Tibial nerve (tissue), 4 donors: Measurements from ENCODE around the gene FGF5. TPM values are rescaled to one million over a fixed set of nuclear protein-coding genes. Genes with fewer than 3 reads are reported as not detected.

Experiments
- DNase-seq, 2 donors: peaks; one replicate each; pipeline ENCODE4 v3.0.0-alpha.2; 2019; ENCODE audit warnings: low spot score in 2 of 2
- H3K27ac ChIP-seq, 4 donors: fragments of 200-600 bp; sonication (generic) in 3 of 4; one replicate each; pipeline ENCODE4 v1.5.1; 2017 to 2019; ENCODE audit warnings: mild to moderate bottlenecking in 1 of 4
- H3K27me3 ChIP-seq, 2 donors: fragments of 200-600 bp; sonication (generic) in 1 of 2; one replicate each; pipeline versions ENCODE4 v1.5.1 to v1.6.0; 2017 to 2019
- H3K36me3 ChIP-seq, 3 donors: fragments of 200-600 bp; sonication (generic); one replicate each; pipeline ENCODE4 v1.5.1; 2018 to 2019
- H3K4me1 ChIP-seq, 4 donors: fragments of 200-600 bp; sonication (generic) in 3 of 4; one replicate each; pipeline ENCODE4 v1.5.1; 2017 to 2019
- H3K4me3 ChIP-seq, 4 donors: fragments of 200-600 bp; sonication (generic) in 3 of 4; one replicate each; pipeline ENCODE4 v1.5.1; 2017 to 2019; ENCODE audit warnings: mild to moderate bottlenecking in 1 of 4, moderate library complexity in 1 of 4
- H3K9me3 ChIP-seq, 4 donors: fragments of 200-600 bp; sonication (generic) in 3 of 4; one replicate each; pipeline ENCODE4 v1.5.1; 2017 to 2019
- EP300 ChIP-seq, 2 donors: sonication (generic); formaldehyde crosslinking; IDR thresholded peaks; one replicate each; pipeline ENCODE4 v1.6.1; 2017; ENCODE audit warnings: antibody characterized with exemption in 2 of 2, mild to moderate bottlenecking in 1 of 2
- POLR2A ChIP-seq, 2 donors: fragments of 450-650 bp; IDR thresholded peaks; one replicate each; pipeline ENCODE4 v1.6.1; 2017; ENCODE audit warnings: antibody characterized with exemption in 2 of 2, mild to moderate bottlenecking in 2 of 2, moderate library complexity in 2 of 2
- WGBS, 2 donors: methylation state at CpG; one replicate each; pipeline ENCODE4 v1.1.5; 2018; 5-methylcytosine and 5-hydroxymethylcytosine counted together
- total RNA-seq, 4 donors: library from RNA; depleted of rRNA; stranded (reverse); fragments of >200 nt; gene quantifications; one replicate each; pipeline ENCODE4 v1.1.0, GENCODE V29; 2016
- TF ChIP-seq, protein P1 (sequence below), 5 experiments: fragments of 200-600 bp in 3 of 5; fragments of 450-650 bp in 2 of 5; sonication (generic) in 3 of 5; IDR thresholded peaks; one replicate each; pipeline ENCODE4 v1.5.1; 2016 to 2019; ENCODE audit warnings: antibody characterized with exemption in 5 of 5, mild to moderate bottlenecking in 3 of 5, moderate library complexity in 2 of 5

Gene FGF5
- total RNA-seq, 4 donors from 2014 or later = 0.60 TPM; not detected in 3

DNA sequence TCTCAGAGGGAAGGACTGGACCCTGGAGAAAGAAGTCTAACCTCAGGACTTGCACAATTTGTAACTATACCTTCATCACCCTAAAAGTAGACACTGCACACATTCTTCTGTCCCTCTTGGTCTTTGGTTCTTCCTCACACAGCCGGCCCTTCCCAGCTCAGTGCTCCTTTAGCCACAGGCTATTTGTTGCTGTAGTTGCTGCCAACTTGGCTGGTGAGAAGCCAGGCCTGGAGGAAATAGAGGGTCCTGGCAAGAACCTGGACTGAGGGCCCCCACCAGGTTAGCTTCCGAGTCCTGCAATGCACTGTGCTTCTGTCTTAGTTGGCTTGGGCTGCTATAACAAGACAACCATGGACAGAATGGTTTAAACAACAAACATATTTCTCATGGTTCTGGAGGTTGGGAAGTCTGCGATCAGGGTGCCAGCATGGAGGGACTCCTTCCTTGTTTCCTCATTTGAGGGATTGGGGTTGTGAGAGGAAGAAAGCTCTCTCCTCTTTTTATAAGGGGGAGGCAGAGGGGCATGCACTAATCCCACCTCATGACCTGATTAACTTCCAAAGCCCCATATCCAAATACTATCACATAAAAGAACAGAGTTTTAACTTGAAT is 4.4 kb upstream of the FGF5 start:
- TF ChIP-seq POLR2A (IDR thresholded peaks at IDR 0.05) (no peak), EP300 (IDR thresholded peaks at IDR 0.05) (no peak)
- TF ChIP-seq, protein P1, sequence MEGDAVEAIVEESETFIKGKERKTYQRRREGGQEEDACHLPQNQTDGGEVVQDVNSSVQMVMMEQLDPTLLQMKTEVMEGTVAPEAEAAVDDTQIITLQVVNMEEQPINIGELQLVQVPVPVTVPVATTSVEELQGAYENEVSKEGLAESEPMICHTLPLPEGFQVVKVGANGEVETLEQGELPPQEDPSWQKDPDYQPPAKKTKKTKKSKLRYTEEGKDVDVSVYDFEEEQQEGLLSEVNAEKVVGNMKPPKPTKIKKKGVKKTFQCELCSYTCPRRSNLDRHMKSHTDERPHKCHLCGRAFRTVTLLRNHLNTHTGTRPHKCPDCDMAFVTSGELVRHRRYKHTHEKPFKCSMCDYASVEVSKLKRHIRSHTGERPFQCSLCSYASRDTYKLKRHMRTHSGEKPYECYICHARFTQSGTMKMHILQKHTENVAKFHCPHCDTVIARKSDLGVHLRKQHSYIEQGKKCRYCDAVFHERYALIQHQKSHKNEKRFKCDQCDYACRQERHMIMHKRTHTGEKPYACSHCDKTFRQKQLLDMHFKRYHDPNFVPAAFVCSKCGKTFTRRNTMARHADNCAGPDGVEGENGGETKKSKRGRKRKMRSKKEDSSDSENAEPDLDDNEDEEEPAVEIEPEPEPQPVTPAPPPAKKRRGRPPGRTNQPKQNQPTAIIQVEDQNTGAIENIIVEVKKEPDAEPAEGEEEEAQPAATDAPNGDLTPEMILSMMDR (IDR thresholded peaks at IDR 0.05) = no peak
- Histone ChIP-seq H3K9me3 (no peaks in the 10 kb centered on the region), H3K36me3 (no peaks in the 10 kb centered on the region), H3K27ac (no peak overlapping the region), H3K4me1 (peaks cover 0 to 33% (median 9%) of the 10 kb centered on the region in 4 donors), H3K27me3 (peaks cover 0 to 53% of the 10 kb centered on the region in 2 donors), H3K4me3 (no peak overlapping the region)
- WGBS, 2 donors = 96 to 100% methylated on average over 3 of the region's 3 CpGs
- no peak for DNase-seq

GRCh38 chr4:80263541-80264351 is 2.7 kb upstream of the FGF5 start:
- Histone ChIP-seq H3K27ac (no peak overlapping the region), H3K4me1 (peaks cover 0 to 41% (median 10%) of the 10 kb centered on the region in 4 donors), H3K4me3 (no peak overlapping the region), H3K36me3 (no peaks in the 10 kb centered on the region), H3K9me3 (no peaks in the 10 kb centered on the region), H3K27me3 (peaks cover 0 to 58% of the 10 kb centered on the region in 2 donors)
- WGBS, 2 donors = 27 to 28% methylated on average over 35 to 36 of the region's 36 CpGs
- no peak for DNase-seq
- TF ChIP-seq, protein P1 (IDR thresholded peaks at IDR 0.05) = no peak
- TF ChIP-seq EP300 (IDR thresholded peaks at IDR 0.05) = no peak
- TF ChIP-seq POLR2A (IDR thresholded peaks at IDR 0.05) = no peak

DNA sequence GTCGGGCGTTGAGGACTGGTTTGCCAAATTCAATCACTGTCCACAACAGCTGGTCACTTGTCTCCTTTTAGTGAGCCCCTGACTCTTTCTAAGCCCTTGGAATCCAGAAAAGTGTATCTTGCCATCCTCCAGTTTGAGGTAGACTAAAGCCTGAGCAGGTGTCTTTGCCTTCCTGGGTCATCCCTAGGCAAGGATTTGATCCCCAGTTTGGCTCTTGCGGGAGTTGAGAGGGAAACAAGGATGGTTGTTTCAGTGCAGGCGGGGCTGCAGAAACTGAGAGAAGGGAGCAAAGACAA is 2.2 kb upstream of the FGF5 start:
- Histone ChIP-seq H3K4me3 (no peak overlapping the region), H3K36me3 (no peaks in the 10 kb centered on the region), H3K27me3 (peaks cover 0 to 63% of the 10 kb centered on the region in 2 donors), H3K4me1 (peaks cover 0 to 41% (median 10%) of the 10 kb centered on the region in 4 donors), H3K27ac (no peak overlapping the region), H3K9me3 (no peaks in the 10 kb centered on the region)
- TF ChIP-seq POLR2A (IDR thresholded peaks at IDR 0.05) (no peak), EP300 (IDR thresholded peaks at IDR 0.05) (no peak)
- TF ChIP-seq, protein P1 (IDR thresholded peaks at IDR 0.05) = no peak
- WGBS, 2 donors = 23 to 37% methylated on average over 4 of the region's 4 CpGs
- no peak for DNase-seq

DNA sequence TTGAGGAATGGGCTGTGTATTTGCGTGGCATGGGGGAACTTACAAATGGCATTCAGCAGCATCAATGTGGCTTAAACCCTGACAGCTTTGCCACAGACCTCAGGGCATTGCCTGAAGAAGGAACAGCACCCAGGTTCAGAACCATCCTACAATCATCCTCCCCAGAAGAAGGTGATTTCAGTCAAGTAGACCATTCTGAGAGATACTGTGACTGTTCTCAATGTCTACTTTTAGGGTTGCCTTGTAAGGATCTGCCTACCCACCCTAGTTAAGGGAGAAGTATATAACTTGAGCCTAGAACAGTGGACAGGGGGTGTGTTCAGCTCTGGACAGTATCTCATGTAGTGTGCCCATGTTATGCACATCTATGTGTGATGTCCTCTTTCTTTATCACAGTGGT is 1.6 kb upstream of the FGF5 start:
- Histone ChIP-seq H3K27me3 (peaks cover 0 to 66% of the 10 kb centered on the region in 2 donors), H3K4me3 (no peak overlapping the region), H3K27ac (no peak overlapping the region), H3K36me3 (no peaks in the 10 kb centered on the region), H3K9me3 (no peaks in the 10 kb centered on the region), H3K4me1 (peaks cover 0 to 41% (median 10%) of the 10 kb centered on the region in 4 donors)
- TF ChIP-seq, protein P1 (IDR thresholded peaks at IDR 0.05) = no peak
- TF ChIP-seq POLR2A (IDR thresholded peaks at IDR 0.05) = no peak
- TF ChIP-seq EP300 (IDR thresholded peaks at IDR 0.05) = no peak
- 31 to 47% methylated on average over 1 of the region's 1 CpG for WGBS, 2 donors
- DNase-seq = no peak
